GM21367 (cell line): ENCODE data around the gene MSX2.

Experiments used
- ATAC-seq: cut with Tn5 transposase; IDR thresholded peaks from one replicate; pipeline ENCODE4 v1.9.1; 2021; ENCODE audit not compliant: unreplicated experiment

MSX2 gene

GRCh38 chr5:174724484-174725260, at the start of gene MSX2:
Gene MSX2, plus strand, starts transcription at chr5:174724582. Its CDS starts 78 bp downstream, at chr5:174724660.
- no peak for ATAC-seq

- ATAC-seq, result no peak
These were observed 49.3 kb upstream of the MSX2 start for GRCh38 chr5:174675110-174675509.

GRCh38 chr5:174675916-174676315, 48.5 kb upstream of the MSX2 start:
- no peak for ATAC-seq

GRCh38 chr5:174678107-174678506, 46.3 kb upstream of the MSX2 start:
- ATAC-seq, result no peak

- no peak for ATAC-seq
These were observed 43.3 kb upstream of the MSX2 start for GRCh38 chr5:174680901-174681565.

GRCh38 chr5:174687503-174687902, 36.9 kb upstream of the MSX2 start:
- ATAC-seq, result no peak

GRCh38 chr5:174688441-174689354, 35.7 kb upstream of the MSX2 start:
- ATAC-seq, result no peak

- ATAC-seq, result no peak
These were observed 34.1 kb upstream of the MSX2 start for GRCh38 chr5:174690271-174690670.

- no peak for ATAC-seq
These were observed 32.0 kb upstream of the MSX2 start for GRCh38 chr5:174692381-174692780.

GRCh38 chr5:174692982-174693422, 31.4 kb upstream of the MSX2 start:
- ATAC-seq, result no peak

GRCh38 chr5:174693697-174694385, 30.5 kb upstream of the MSX2 start:
- ATAC-seq, result no peak

GRCh38 chr5:174694611-174695010, 29.8 kb upstream of the MSX2 start:
- ATAC-seq, result no peak

GRCh38 chr5:174698156-174698555, 26.2 kb upstream of the MSX2 start:
- no peak for ATAC-seq

GRCh38 chr5:174699131-174699530, 25.3 kb upstream of the MSX2 start:
- ATAC-seq, result no peak

- ATAC-seq, result no peak
These were observed 17.3 kb upstream of the MSX2 start for GRCh38 chr5:174706997-174707572.

GRCh38 chr5:174707671-174708070, 16.7 kb upstream of the MSX2 start:
- ATAC-seq, result no peak

GRCh38 chr5:174708476-174709207, 15.7 kb upstream of the MSX2 start:
- ATAC-seq, result no peak

- no peak for ATAC-seq
These were observed 9.6 kb upstream of the MSX2 start for GRCh38 chr5:174714751-174715150.

- no peak for ATAC-seq
These were observed 8.6 kb upstream of the MSX2 start for GRCh38 chr5:174715804-174716203.
